H9 (cell line): ENCODE data around the gene DLX2. TPM values are rescaled to one million over a fixed set of nuclear protein-coding genes. Genes with fewer than 3 reads are reported as not detected.

Experiments
- DNase-seq: peaks from one replicate; pipeline ENCODE4 v3.0.0-alpha.2; 2017
- H2AFZ ChIP-seq: one replicate; pipeline ENCODE4 v1.6.1; 2013; ENCODE audit warnings: mild to moderate bottlenecking, low read length, control low read depth, moderate library complexity
- H2AK5ac ChIP-seq: 2 replicates; pipeline ENCODE4 v1.6.1; 2013; ENCODE audit warnings: low read length, control low read depth, mixed read lengths; ENCODE audit not compliant: insufficient read length
- H2BK120ac ChIP-seq: one replicate; pipeline ENCODE4 v1.6.1; 2013; ENCODE audit warnings: low read depth, mild to moderate bottlenecking, low read length, control low read depth, inconsistent platforms; ENCODE audit not compliant: poor library complexity, severe bottlenecking
- H2BK12ac ChIP-seq: 2 replicates; pipeline ENCODE4 v1.6.1; 2013; ENCODE audit warnings: low read length, control low read depth, mixed read lengths, low read depth; ENCODE audit not compliant: insufficient read length
- H2BK15ac ChIP-seq: 2 replicates; pipeline ENCODE4 v1.6.1; 2013; ENCODE audit warnings: low read depth, low read length, control low read depth
- H2BK20ac ChIP-seq: one replicate; pipeline ENCODE4 v1.6.1; 2013; ENCODE audit warnings: low read depth, mild to moderate bottlenecking, low read length, control low read depth, inconsistent platforms; ENCODE audit not compliant: poor library complexity, severe bottlenecking
- H2BK5ac ChIP-seq: 2 replicates; pipeline ENCODE4 v1.6.1; 2013; ENCODE audit warnings: low read length, control low read depth, mixed read lengths; ENCODE audit not compliant: insufficient read length
- H3K14ac ChIP-seq: 2 replicates; pipeline ENCODE4 v1.6.1; 2013; ENCODE audit warnings: low read length, control low read depth; ENCODE audit not compliant: insufficient read depth
- H3K18ac ChIP-seq: 2 replicates; pipeline ENCODE4 v1.6.1; 2013; ENCODE audit warnings: low read depth, mild to moderate bottlenecking, mixed read lengths, low read length, control low read depth; ENCODE audit not compliant: insufficient read length
- H3K23ac ChIP-seq: 2 replicates; pipeline ENCODE4 v1.6.1; 2013; ENCODE audit warnings: low read length, control low read depth, mixed read lengths, low read depth; ENCODE audit not compliant: insufficient read length
- H3K23me2 ChIP-seq: 2 replicates; pipeline ENCODE4 v1.6.1; 2013; ENCODE audit warnings: low read depth, mild to moderate bottlenecking, mixed read lengths, low read length, control low read depth; ENCODE audit not compliant: insufficient read length, poor library complexity, severe bottlenecking
- H3K27ac ChIP-seq: 2 replicates; pipeline ENCODE4 v1.5.1; 2013; ENCODE audit warnings: low read length, control low read depth, mixed read lengths, low read depth; ENCODE audit not compliant: insufficient read length
- H3K27me3 ChIP-seq: 2 replicates; pipeline ENCODE4 v1.6.1; 2013; ENCODE audit warnings: low read length, control low read depth, inconsistent platforms; ENCODE audit not compliant: insufficient read depth
- H3K4ac ChIP-seq: 2 replicates; pipeline ENCODE4 v1.6.1; 2013; ENCODE audit warnings: low read depth, mild to moderate bottlenecking, control low read depth, inconsistent platforms, low read length, moderate library complexity
- H3K4me1 ChIP-seq: 2 replicates; pipeline ENCODE4 v1.6.1; 2013; ENCODE audit warnings: low read length, control low read depth, inconsistent platforms; ENCODE audit not compliant: insufficient read depth
- H3K4me2 ChIP-seq: 2 replicates; pipeline ENCODE4 v1.6.1; 2013; ENCODE audit warnings: low read length, control low read depth, mixed read lengths; ENCODE audit not compliant: insufficient read length, insufficient read depth
- H3K56ac ChIP-seq: 2 replicates; pipeline ENCODE4 v1.6.1; 2013; ENCODE audit warnings: low read depth, mild to moderate bottlenecking, mixed read lengths, low read length, control low read depth; ENCODE audit not compliant: insufficient read length
- H3K79me1 ChIP-seq: 2 replicates; pipeline ENCODE4 v1.6.1; 2013; ENCODE audit warnings: low read depth, mild to moderate bottlenecking, moderate library complexity, low read length, control low read depth, inconsistent platforms; ENCODE audit not compliant: insufficient read depth, poor library complexity, severe bottlenecking
- H3K79me2 ChIP-seq: 2 replicates; pipeline ENCODE4 v1.6.1; 2013; ENCODE audit warnings: low read length, control low read depth, inconsistent platforms; ENCODE audit not compliant: insufficient read depth
- H3K9ac ChIP-seq: 2 replicates; pipeline ENCODE4 v1.6.1; 2013; ENCODE audit warnings: low read length, control low read depth, mixed read lengths; ENCODE audit not compliant: insufficient read length; ENCODE audit errors: extremely low read depth
- H3K9me3 ChIP-seq: one replicate; pipeline ENCODE4 v1.6.1; 2013; ENCODE audit warnings: low read depth, low read length, inconsistent platforms; ENCODE audit not compliant: control insufficient read depth
- H3T11ph ChIP-seq: one replicate; pipeline ENCODE4 v1.6.1; 2013; ENCODE audit warnings: mild to moderate bottlenecking, low read length, control low read depth, inconsistent platforms
- H4K20me1 ChIP-seq: one replicate; pipeline ENCODE4 v1.6.1; 2013; ENCODE audit not compliant: control insufficient read depth, insufficient read length, insufficient read depth
- H4K5ac ChIP-seq: 2 replicates; pipeline ENCODE4 v1.6.1; 2013; ENCODE audit warnings: low read depth, mild to moderate bottlenecking, mixed read lengths, low read length, control low read depth; ENCODE audit not compliant: insufficient read length
- H4K8ac ChIP-seq: replicated peaks from 2 replicates; pipeline ENCODE4 v1.6.1; 2013; ENCODE audit warnings: low read length, control low read depth, mixed read lengths, low read depth; ENCODE audit not compliant: insufficient read length
- H4K91ac ChIP-seq: 2 replicates; pipeline ENCODE4 v1.6.1; 2013; ENCODE audit warnings: low read depth, mild to moderate bottlenecking, moderate library complexity, mixed read lengths, low read length, control low read depth; ENCODE audit not compliant: insufficient read length
- H3K27ac Mint-ChIP-seq, 3 experiments: 2 replicates in 2 of 3; 3 replicates in 1 of 3; pipeline ENCODE4 v1.8.0; 2020 to 2021; ENCODE audit warnings: mixed read lengths in 3 of 3, mild to moderate bottlenecking in 1 of 3, moderate library complexity in 1 of 3
- H3K27me3 Mint-ChIP-seq: 2 replicates; pipeline ENCODE4 v1.8.0; 2021; ENCODE audit warnings: low read depth, mild to moderate bottlenecking, moderate library complexity, mixed read lengths
- H3K36me3 Mint-ChIP-seq, 3 experiments: 2 replicates in 2 of 3; 3 replicates in 1 of 3; pipeline ENCODE4 v1.8.0; 2020 to 2021; ENCODE audit warnings: low read depth in 3 of 3, mixed read lengths in 3 of 3; ENCODE audit not compliant: insufficient read depth in 1 of 3
- H3K4me1 Mint-ChIP-seq, 2 experiments: 2 replicates each; pipeline ENCODE4 v1.8.0; 2020; ENCODE audit warnings: mixed read lengths in 2 of 2
- H3K4me3 Mint-ChIP-seq, 2 experiments: 2 replicates in 1 of 2; 3 replicates in 1 of 2; pipeline ENCODE4 v1.8.0; 2020 to 2021; ENCODE audit warnings: mild to moderate bottlenecking in 2 of 2, mixed read lengths in 2 of 2, moderate library complexity in 1 of 2
- H3K9me3 Mint-ChIP-seq, 2 experiments: 2 replicates in 1 of 2; 3 replicates in 1 of 2; pipeline ENCODE4 v1.8.0; 2020; ENCODE audit warnings: mild to moderate bottlenecking in 2 of 2, mixed read lengths in 2 of 2, moderate library complexity in 1 of 2
- CTCF ChIP-seq: fragments of 200-600 bp; sonication (generic); conservative IDR thresholded peaks from 3 replicates; pipeline ENCODE4 v1.8.0; 2021; ENCODE audit warnings: antibody characterized with exemption, mild to moderate bottlenecking
- whole genome bisulfite sequencing: extraction: QIAGEN DNeasy Blood & Tissue Kit; methylation state at CpG from one replicate; pipeline ENCODE4 v1.1.7; 2013; ENCODE audit warnings: missing lambda C conversion rate, low lambda C conversion rate, mixed read lengths; ENCODE audit not compliant: insufficient read length; ENCODE audit errors: extremely low coverage; 5-methylcytosine and 5-hydroxymethylcytosine counted together
- total RNA-seq: library from RNA; stranded (reverse); gene quantifications from 2 replicates; pipeline ENCODE4 v1.2.1, GENCODE V29; 2021

DLX2 gene
- total RNA-seq, 1 experiment from 2014 or later: not detected

- Histone ChIP-seq H2BK120ac (no peak overlapping the region), H3K9me3 (no peaks in the 10 kb centered on the region), H3K27me3 (no peaks in the 10 kb centered on the region), H2BK15ac (no peak overlapping the region), H3K23me2 (no peaks in the 10 kb centered on the region), H4K5ac (no peak overlapping the region), H3K56ac (no peak overlapping the region), H3K4me1 (no peaks in the 10 kb centered on the region), H3K4me2 (no peak overlapping the region), H3K9ac (no peak overlapping the region), H2BK12ac (no peak overlapping the region), H3K23ac (no peak overlapping the region), H3K18ac (no peak overlapping the region), H3K79me2 (no peaks in the 10 kb centered on the region), H2BK5ac (no peak overlapping the region), H4K91ac (no peak overlapping the region), H2AFZ (no peak overlapping the region), H4K8ac (no peak overlapping the region), H3T11ph (no peak overlapping the region), H2BK20ac (no peak overlapping the region), H4K20me1 (no peaks in the 10 kb centered on the region), H3K27ac (no peak overlapping the region), H2AK5ac (no peak overlapping the region), H3K79me1 (no peaks in the 10 kb centered on the region), H3K4ac (no peak overlapping the region), H3K14ac (no peak overlapping the region)
- Mint-ChIP-seq H3K9me3 (peaks cover 0 to 3% of the 10 kb centered on the region in 2 experiments; a peak in 1 of 5 replicates), H3K4me3 (no peak overlapping the region), H3K27ac (no peak overlapping the region), H3K27me3 (peaks cover 9% of the 10 kb centered on the region), H3K4me1 (no peaks in the 10 kb centered on the region), H3K36me3 (no peaks in the 10 kb centered on the region)
- no peak for TF ChIP-seq CTCF
- WGBS: no CpG with 5 or more reads among the region's 2 CpGs
- no peak for DNase-seq
Measured at GRCh38 chr2:172120118-172120517, 17.4 kb upstream of the DLX2 start.
